Heart left ventricle (tissue), 13 donors: ENCODE results near the gene PFKFB4.

Source experiments
- CTCF ChIP-seq, 12 donors: fragments of 200-600 bp; sonication (generic) in 4 of 12; IDR thresholded peaks; one replicate each; pipeline versions ENCODE4 v1.5.0 to v1.8.0; 2018 to 2022; ENCODE audit warnings: antibody characterized with exemption in 12 of 12, mild to moderate bottlenecking in 5 of 12
- POLR2A ChIP-seq, 2 donors: fragments of 450-650 bp; IDR thresholded peaks; one replicate each; pipeline ENCODE4 v1.6.1; 2017; ENCODE audit warnings: antibody characterized with exemption in 2 of 2, mild to moderate bottlenecking in 2 of 2, moderate library complexity in 2 of 2
- donor health status: ischemic (EF 13 %, LVEDD 7.1; RV severe dilation, severe dysfunction).
- donor health status: DM: no; HTN: yes; CAD: no.
- donor health status: DM: no; HTN: no; CAD: no.
- donor health status: ischemic (EF 25% LVEDD 6.9; RV normal size, moderate dysfunction).
- donor health status: ischemic (EF 25% LVEDD 5.7; RV mildly dilated, moderate dysfunction).
- donor health status: ischemic (EF 35%, LVEDD 5.7; RV mildly dilated, moderate dysfunction).
- donor health status: nonischemic (EF 11% LVEDD 7.7; RV severe dilation, severe dysfunction).
- donor health status: DM: yes; HTN: yes; CAD: no.
- donor health status: PGD.
- donor health status: ischemic (EF 29% LVEDD 5.4; RV normal size, mild dysfunction).
- donor health status: nonischemic (EF 23%, LVEDD 6.1; RV moderate dilation, normal function).

DNA sequence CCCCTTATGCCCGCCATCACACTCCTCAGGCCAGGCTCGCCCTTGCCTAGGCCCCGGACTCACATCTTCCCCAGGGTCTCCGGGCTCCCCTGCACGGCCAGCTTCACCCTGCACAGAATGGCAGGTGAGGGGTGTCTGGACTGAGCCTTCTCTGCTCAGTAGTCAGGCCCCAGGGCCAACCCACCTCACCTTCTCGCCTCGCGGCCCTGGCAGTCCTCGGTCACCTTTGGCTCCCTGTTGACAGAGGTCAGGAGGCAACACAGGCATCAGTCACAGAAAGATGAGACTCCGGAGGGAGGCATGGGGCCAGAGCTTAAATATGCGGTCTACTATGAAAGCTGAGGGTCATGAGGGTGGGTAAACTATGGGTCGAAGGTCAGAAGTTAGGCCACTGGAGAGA, 15.3 kb upstream of the PFKFB4 start:
- no peak for TF ChIP-seq CTCF (IDR thresholded peaks at IDR 0.05)
- no peak for TF ChIP-seq POLR2A (IDR thresholded peaks at IDR 0.05)
